HFF-Myc (cell line): Measurements from ENCODE around the gene IL19.

Experiments
- DNase-seq: peaks from one replicate; pipeline ENCODE4 v3.0.0-alpha.2; 2011; ENCODE audit warnings: low read depth; ENCODE audit errors: extremely low read depth
- H3K4me3 ChIP-seq: replicated peaks from 2 replicates; pipeline ENCODE4 v1.5.1; 2011; ENCODE audit warnings: low read depth, mild to moderate bottlenecking, control low read depth, low read length
- TF ChIP-seq, protein P1 (sequence below): IDR thresholded peaks from 2 replicates; pipeline ENCODE4 v1.5.1; 2012; ENCODE audit warnings: mild to moderate bottlenecking, low read depth, low read length, control low read depth; ENCODE audit errors: missing control alignments

The IL19 gene

GRCh38 chr1:206793620-206794019 is 23.0 kb downstream of the IL19 start:
- TF ChIP-seq, protein P1, sequence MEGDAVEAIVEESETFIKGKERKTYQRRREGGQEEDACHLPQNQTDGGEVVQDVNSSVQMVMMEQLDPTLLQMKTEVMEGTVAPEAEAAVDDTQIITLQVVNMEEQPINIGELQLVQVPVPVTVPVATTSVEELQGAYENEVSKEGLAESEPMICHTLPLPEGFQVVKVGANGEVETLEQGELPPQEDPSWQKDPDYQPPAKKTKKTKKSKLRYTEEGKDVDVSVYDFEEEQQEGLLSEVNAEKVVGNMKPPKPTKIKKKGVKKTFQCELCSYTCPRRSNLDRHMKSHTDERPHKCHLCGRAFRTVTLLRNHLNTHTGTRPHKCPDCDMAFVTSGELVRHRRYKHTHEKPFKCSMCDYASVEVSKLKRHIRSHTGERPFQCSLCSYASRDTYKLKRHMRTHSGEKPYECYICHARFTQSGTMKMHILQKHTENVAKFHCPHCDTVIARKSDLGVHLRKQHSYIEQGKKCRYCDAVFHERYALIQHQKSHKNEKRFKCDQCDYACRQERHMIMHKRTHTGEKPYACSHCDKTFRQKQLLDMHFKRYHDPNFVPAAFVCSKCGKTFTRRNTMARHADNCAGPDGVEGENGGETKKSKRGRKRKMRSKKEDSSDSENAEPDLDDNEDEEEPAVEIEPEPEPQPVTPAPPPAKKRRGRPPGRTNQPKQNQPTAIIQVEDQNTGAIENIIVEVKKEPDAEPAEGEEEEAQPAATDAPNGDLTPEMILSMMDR: no peak
- DNase-seq: no peak
- H3K4me3 ChIP-seq: no peak overlapping the region

- TF ChIP-seq, protein P1: no peak
- H3K4me3 ChIP-seq: no peak overlapping the region
- no peak for DNase-seq
Observed at GRCh38 chr1:206794294-206794908, 23.8 kb downstream of the IL19 start.

- TF ChIP-seq, protein P1: no peak
- DNase-seq: no peak
- no peak overlapping the region for H3K4me3 ChIP-seq
Observed at GRCh38 chr1:206796116-206796515, 25.5 kb downstream of the IL19 start.

GRCh38 chr1:206796981-206797402 is 26.4 kb downstream of the IL19 start:
- no peak overlapping the region for H3K4me3 ChIP-seq
- DNase-seq: no peak
- TF ChIP-seq, protein P1: no peak

DNA sequence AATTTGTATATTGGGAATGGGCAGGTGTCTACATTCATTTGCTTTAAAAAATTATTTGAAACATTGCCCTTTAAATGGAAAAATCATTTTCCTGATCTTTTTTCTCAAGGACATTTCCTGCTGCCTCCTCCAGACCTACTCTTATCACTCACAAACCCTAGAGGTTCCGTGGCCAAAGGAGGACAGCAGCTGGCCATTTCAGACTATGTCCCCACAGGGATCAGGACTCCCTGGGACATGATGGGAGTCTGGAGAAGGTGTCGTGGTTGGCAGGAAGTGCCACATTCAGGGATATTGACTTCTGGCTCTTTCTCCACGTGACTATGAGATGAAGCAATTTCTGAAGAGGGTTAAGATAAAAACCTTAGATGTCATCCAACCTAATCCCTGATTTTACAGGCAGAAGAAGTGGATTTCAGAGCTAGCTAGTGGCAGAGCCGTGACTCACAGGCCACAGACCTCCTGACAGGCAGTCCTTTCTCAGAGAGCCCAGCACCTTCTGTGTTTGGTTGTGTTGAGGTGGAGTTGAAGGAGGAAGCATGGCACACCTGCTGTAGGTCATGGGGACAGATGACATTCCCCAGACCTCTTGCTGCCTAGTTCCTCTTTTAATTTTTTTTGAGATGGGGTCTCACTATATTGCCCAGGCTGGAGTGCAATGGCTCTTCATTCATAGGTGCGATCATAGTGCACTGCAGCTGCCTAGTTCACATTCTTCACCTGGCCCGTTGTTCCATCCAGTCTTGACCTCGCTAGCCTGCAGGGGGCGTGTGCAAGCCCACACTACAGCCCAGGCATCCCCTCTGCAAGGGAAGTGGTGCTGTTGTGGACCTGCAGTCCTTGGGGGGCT is 27.2 kb downstream of the IL19 start:
- TF ChIP-seq, protein P1: peak; percentile 68
- DNase-seq: no peak
- no peak overlapping the region for H3K4me3 ChIP-seq

GRCh38 chr1:206798384-206798996 is 27.9 kb downstream of the IL19 start:
- H3K4me3 ChIP-seq: no peak overlapping the region
- TF ChIP-seq, protein P1: no peak
- DNase-seq: no peak
